ACC112 (cell line): ENCODE measurements around the gene GPR18.
A peak's percentile ranks its signal among the peaks of the same experiment; 100 is the strongest.
"Not testable (repeated sequence)": the region's sequence is repeated elsewhere in the genome, so short reads cannot be mapped to it uniquely, and the experiment has no call there.

Experiments
- H2AFZ ChIP-seq: fragments of 200-600 bp; sonication (generic); one replicate; pipeline ENCODE4 v1.6.0; 2017; ENCODE audit warnings: antibody characterized with exemption, low read length; ENCODE audit not compliant: unreplicated experiment
- H3K27ac ChIP-seq: fragments of 200-600 bp; sonication (generic); 2 replicates; pipeline ENCODE4 v1.5.1; 2014; ENCODE audit warnings: low read depth, mild to moderate bottlenecking, antibody characterized with exemption, low read length, moderate library complexity
- H3K27me3 ChIP-seq: fragments of 200-600 bp; sonication (generic); 2 replicates; pipeline ENCODE4 v1.6.1; 2014; ENCODE audit warnings: mild to moderate bottlenecking, antibody characterized with exemption, low read length, moderate library complexity, mixed read lengths; ENCODE audit not compliant: insufficient read depth
- H3K36me3 ChIP-seq: fragments of 200-600 bp; sonication (generic); 2 replicates; pipeline ENCODE4 v1.6.1; 2016; ENCODE audit warnings: mild to moderate bottlenecking, antibody characterized with exemption, low read length, moderate library complexity, mixed read lengths; ENCODE audit not compliant: insufficient read depth
- H3K4me1 ChIP-seq: fragments of 200-600 bp; sonication (generic); one replicate; pipeline ENCODE4 v1.6.1; 2016; ENCODE audit warnings: low read length, mixed read lengths; ENCODE audit not compliant: insufficient read depth, unreplicated experiment, control insufficient read depth
- H3K4me3 ChIP-seq: fragments of 200-600 bp; sonication (generic); 2 replicates; pipeline ENCODE4 v1.5.1; 2014; ENCODE audit warnings: mild to moderate bottlenecking, low read depth, low read length
- H3K79me2 ChIP-seq: fragments of 200-600 bp; sonication (generic); one replicate; pipeline ENCODE4 v1.6.0; 2016; ENCODE audit warnings: low read length; ENCODE audit not compliant: control insufficient read depth, unreplicated experiment, insufficient read depth

Gene GPR18

GRCh38 chr13:99256283-99256682 is 1.9 kb downstream of the GPR18 start:
- Histone ChIP-seq H3K4me3 (no peak overlapping the region), H3K27ac (no peak overlapping the region), H3K36me3 (no peaks in the 10 kb centered on the region; the same call in 1 of the 2 replicates), H3K4me1 (no peaks in the 10 kb centered on the region), H2AFZ (no peak overlapping the region), H3K27me3 (no peaks in the 10 kb centered on the region), H3K79me2 (no peaks in the 10 kb centered on the region)

GRCh38 chr13:99255271-99255670 is 2.9 kb downstream of the GPR18 start:
- Histone ChIP-seq H3K79me2 (no peaks in the 10 kb centered on the region), H3K27me3 (no peaks in the 10 kb centered on the region), H3K4me3 (no peak overlapping the region), H3K4me1 (no peaks in the 10 kb centered on the region), H2AFZ (no peak overlapping the region), H3K36me3 (no peaks in the 10 kb centered on the region; the same call in 1 of the 2 replicates), H3K27ac (no peak overlapping the region)

GRCh38 chr13:99254830-99255229 is 3.3 kb downstream of the GPR18 start:
- H3K4me1 ChIP-seq = no peaks in the 10 kb centered on the region
- H3K4me3 ChIP-seq = no peak overlapping the region
- no peaks in the 10 kb centered on the region for H3K79me2 ChIP-seq
- no peaks in the 10 kb centered on the region for H3K27me3 ChIP-seq
- no peak overlapping the region for H3K27ac ChIP-seq
- no peaks in the 10 kb centered on the region; the same call in 1 of the 2 replicates for H3K36me3 ChIP-seq
- H2AFZ ChIP-seq = no peak overlapping the region

- H3K4me1 ChIP-seq = no peaks in the 10 kb centered on the region
- H2AFZ ChIP-seq = no peak overlapping the region
- H3K27ac ChIP-seq = no peak overlapping the region
- H3K4me3 ChIP-seq = no peak overlapping the region
- no peaks in the 10 kb centered on the region; the same call in 1 of the 2 replicates for H3K36me3 ChIP-seq
- H3K27me3 ChIP-seq = no peaks in the 10 kb centered on the region
- no peaks in the 10 kb centered on the region for H3K79me2 ChIP-seq
These were observed 6.3 kb downstream of the GPR18 start for GRCh38 chr13:99251921-99252320.

- Histone ChIP-seq H3K4me3 (no peak overlapping the region), H3K27me3 (no peaks in the 10 kb centered on the region), H3K79me2 (no peaks in the 10 kb centered on the region), H2AFZ (no peak overlapping the region), H3K36me3 (no peaks in the 10 kb centered on the region; the same call in 1 of the 2 replicates), H3K27ac (no peak overlapping the region), H3K4me1 (no peaks in the 10 kb centered on the region)
These were observed 7.0 kb downstream of the GPR18 start for GRCh38 chr13:99250982-99251825.

GRCh38 chr13:99249606-99250005 is 8.6 kb downstream of the GPR18 start:
- H3K79me2 ChIP-seq, H3K4me1 ChIP-seq, H2AFZ ChIP-seq, H3K27ac ChIP-seq, H3K4me3 ChIP-seq, H3K27me3 ChIP-seq, H3K36me3 ChIP-seq: not testable (repeated sequence)

GRCh38 chr13:99249178-99249577 is 9.0 kb downstream of the GPR18 start:
- not testable (repeated sequence) for H3K27ac ChIP-seq, H2AFZ ChIP-seq, H3K4me3 ChIP-seq, H3K4me1 ChIP-seq, H3K36me3 ChIP-seq, H3K79me2 ChIP-seq, H3K27me3 ChIP-seq

- Histone ChIP-seq H3K36me3 (no peaks in the 10 kb centered on the region), H2AFZ (no peak overlapping the region), H3K79me2 (no peaks in the 10 kb centered on the region), H3K27me3 (no peaks in the 10 kb centered on the region), H3K4me3 (no peak overlapping the region), H3K4me1 (no peaks in the 10 kb centered on the region), H3K27ac (no peak overlapping the region)
These were observed 12.1 kb downstream of the GPR18 start for GRCh38 chr13:99246100-99246499.

GRCh38 chr13:99237981-99238662 is 20.1 kb downstream of the GPR18 start:
- Histone ChIP-seq H3K27ac (no peak overlapping the region), H2AFZ (peak overlapping the region; percentile 51), H3K27me3 (no peaks in the 10 kb centered on the region), H3K36me3 (peaks cover 10% of the 10 kb centered on the region; the same call in 1 of the 2 replicates), H3K4me3 (peak overlapping the region; percentile 23), H3K79me2 (no peaks in the 10 kb centered on the region), H3K4me1 (peaks cover 5% of the 10 kb centered on the region)

- H2AFZ ChIP-seq = no peak overlapping the region
- peaks cover 9% of the 10 kb centered on the region for H3K4me1 ChIP-seq
- H3K27me3 ChIP-seq = no peaks in the 10 kb centered on the region
- no peak overlapping the region for H3K4me3 ChIP-seq
- H3K27ac ChIP-seq = no peak overlapping the region
- H3K79me2 ChIP-seq = peaks cover 19% of the 10 kb centered on the region
- H3K36me3 ChIP-seq = no peaks in the 10 kb centered on the region
These were observed 26.5 kb downstream of the GPR18 start for GRCh38 chr13:99231721-99232120.

- Histone ChIP-seq H2AFZ (no peak overlapping the region), H3K27ac (no peak overlapping the region), H3K36me3 (no peaks in the 10 kb centered on the region), H3K4me1 (peaks cover 9% of the 10 kb centered on the region), H3K27me3 (no peaks in the 10 kb centered on the region), H3K79me2 (peaks cover 23% of the 10 kb centered on the region), H3K4me3 (no peak overlapping the region)
These were observed 27.2 kb downstream of the GPR18 start for GRCh38 chr13:99230991-99231390.
